ENCODE data around the gene TMEM135. TPM values are rescaled to one million over a fixed set of nuclear protein-coding genes. Genes with fewer than 3 reads are reported as not detected.
"Not testable (repeated sequence)": the region's sequence is repeated elsewhere in the genome, so short reads cannot be mapped to it uniquely, and the experiment has no call there.

TMEM135 gene
- polyA plus RNA-seq (2012; ENCODE audit: insufficient read depth, insufficient read length) = 20.5 TPM

DNA sequence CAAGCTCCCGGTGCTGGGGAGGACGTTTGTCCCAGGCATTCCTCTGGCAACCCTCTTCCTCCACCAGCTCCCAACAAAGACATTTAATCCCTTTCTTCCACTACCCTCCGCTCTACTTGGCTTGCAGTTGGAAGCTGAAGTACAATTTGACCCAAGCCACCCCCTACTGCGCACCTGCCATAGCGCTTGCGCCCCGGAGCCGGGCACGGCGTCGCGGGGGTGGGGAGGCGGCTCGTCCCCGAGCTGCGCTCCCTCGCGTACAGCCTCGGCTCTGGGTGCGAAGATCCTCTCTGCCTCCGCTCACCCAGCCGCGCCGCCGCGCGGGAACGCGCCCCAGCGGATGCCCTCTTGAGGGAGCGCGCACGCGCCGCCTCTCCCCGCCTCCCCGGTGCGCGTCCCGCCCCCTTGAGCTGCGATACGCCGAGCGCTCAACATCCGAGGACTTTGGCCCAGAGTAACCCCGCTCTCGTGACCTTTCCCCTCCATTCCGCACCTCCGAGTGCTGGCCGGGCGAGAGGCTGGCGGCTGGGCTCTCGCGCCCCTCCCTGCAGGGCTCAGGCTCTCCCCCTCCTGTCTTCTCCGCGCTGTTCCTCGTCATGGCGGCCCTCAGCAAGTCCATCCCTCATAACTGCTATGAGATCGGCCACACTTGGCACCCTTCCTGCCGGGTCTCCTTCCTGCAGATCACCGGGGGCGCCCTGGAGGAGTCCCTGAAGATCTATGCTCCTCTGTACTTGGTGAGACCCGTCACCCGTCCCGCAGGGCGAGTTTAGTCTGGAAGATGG is at the start of gene TMEM135:
Gene TMEM135, plus strand, starts transcription at position 485 of the 785 bp plus-strand sequence. Its CDS starts 112 bp downstream, at position 597.
- peak; percentile 91 for DNase-seq (ENCODE audit: low read depth, low spot score)

DNA sequence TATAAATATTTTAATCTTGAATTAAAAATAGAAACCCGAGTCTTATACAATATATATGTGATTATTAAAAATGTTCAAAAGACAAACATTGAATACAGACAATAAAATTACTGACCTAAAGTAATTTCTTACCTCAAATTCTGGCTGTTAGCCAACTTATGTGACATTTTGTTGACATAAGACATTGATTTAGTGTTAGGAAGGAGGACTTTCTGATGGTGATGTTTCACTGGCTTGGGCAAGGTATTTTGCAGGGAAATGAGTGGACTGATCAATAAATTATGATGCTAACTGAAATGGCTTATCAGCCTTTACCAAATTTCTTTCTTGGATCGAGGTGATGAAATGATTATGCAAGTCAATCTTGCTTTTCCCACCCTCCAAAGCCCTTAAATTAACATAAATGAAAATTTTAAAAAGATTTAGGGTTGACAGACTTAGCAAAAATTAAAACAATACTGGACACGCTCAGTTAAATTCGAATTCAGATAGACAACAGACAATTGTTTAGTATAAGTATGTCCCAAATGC is 49.3 kb upstream of the TMEM135 start:
- DNase-seq (ENCODE audit: low read depth, low spot score) = no peak
- no peak overlapping the region for H3K4me3 ChIP-seq (ENCODE audit: low read length)

More for the DNA sequence above, at the start of gene TMEM135:
- peak within 1 kb of the TSS; percentile 86 for H3K4me3 ChIP-seq (ENCODE audit: low read length)

DNA sequence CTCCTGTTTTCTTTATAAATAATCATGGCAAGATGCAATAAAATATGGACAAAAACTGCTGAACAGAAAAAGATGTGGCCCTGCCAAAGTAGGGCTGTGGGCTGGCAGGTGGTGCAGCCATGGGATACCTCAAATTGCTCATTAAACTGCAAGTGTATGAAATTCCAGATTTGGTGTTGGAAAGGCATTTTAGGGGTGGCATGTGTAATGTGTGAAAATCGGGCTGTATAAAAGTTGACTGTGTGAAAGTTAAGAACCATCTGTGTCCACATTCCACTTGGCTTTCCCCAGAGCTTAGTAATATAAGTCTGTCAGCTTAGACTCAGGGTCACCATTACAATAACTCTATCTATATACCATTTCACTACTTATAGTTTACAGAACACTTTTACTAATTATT is 47.7 kb upstream of the TMEM135 start:
- no peak for DNase-seq (ENCODE audit: low read depth, low spot score)
- no peak overlapping the region for H3K4me3 ChIP-seq (ENCODE audit: low read length)

DNA sequence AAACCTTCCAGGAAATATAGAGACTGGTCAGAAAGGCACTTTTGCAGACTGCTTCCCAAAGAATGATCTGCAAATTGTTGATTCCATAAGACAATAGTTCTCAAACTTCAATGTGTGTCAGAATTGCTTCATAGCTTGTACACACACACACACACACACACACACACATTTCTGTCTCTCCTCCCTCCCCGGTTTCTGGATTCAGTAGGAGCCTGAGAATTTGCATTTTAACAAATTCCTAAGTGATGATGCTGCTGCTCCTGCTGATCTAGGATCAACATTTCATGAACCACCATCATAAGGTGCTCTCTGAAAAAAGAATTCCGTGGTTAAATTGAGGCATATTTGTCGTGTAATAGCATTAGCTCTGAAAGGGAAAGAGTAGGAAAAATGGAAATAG is 47.2 kb upstream of the TMEM135 start:
- no peak for DNase-seq (ENCODE audit: low read depth, low spot score)
- H3K4me3 ChIP-seq (ENCODE audit: low read length) = no peak overlapping the region

DNA sequence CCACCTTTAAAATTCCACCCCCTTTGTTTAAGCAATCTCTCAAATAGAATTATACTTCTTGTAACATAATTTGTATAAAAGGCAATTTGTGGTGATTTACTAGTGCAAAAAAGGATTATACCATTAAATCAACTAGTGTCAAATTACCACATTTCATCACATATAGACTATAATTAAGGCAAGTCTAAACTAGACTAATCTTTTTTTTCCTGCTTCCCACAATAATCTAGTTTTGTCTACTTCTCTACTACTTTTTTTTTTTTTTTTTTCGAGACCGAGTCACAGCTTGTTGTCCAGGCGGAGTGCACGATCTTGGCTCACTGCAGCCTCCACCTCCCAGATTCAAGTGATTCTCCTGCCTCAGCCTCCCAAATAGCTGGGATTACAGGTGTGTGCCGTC is 46.4 kb upstream of the TMEM135 start:
- DNase-seq (ENCODE audit: low read depth, low spot score) = no peak
- H3K4me3 ChIP-seq (ENCODE audit: low read length) = no peak overlapping the region

DNA sequence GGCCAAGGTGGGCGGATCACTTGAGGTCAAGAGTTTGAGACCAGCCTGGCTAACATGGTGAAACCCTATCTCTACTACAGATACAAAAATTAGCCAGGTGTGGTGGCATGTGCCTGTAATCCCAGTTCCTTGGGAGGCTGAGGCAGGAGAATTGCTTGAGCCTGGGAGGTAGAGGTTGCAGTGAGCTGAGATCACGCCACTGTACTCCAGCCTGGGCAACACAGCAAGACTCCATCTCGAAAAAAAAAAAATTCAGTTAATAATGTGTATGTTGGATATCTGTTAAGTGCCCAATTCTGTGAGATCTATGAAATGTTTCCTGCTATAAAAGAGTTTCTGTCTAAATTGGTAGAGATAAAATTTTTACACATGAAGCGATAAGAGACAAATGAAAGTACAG is 45.4 kb upstream of the TMEM135 start:
- not testable (repeated sequence) for DNase-seq (ENCODE audit: low read depth, low spot score); H3K4me3 ChIP-seq (ENCODE audit: low read length)

DNA sequence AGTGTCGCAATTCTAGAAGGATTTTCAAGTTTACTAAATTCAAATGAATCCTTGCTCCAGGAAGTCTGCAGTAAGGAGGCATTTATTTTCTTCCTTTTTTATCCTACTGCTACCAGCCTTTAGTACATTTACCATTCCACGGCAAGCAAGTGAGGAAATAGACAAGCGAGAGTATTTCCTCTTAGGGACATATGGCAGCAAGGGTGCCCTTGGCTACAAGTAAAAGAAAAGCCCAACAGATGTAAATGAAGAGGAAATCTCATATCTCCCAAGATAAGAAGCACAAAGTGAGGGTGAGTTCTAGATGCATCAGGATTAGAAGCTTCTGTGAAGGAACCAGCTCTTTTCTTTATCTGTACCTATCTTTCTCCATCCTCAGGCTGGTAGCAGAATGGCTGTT is 44.7 kb upstream of the TMEM135 start:
- DNase-seq (ENCODE audit: low read depth, low spot score) = no peak
- no peak overlapping the region for H3K4me3 ChIP-seq (ENCODE audit: low read length)

DNA sequence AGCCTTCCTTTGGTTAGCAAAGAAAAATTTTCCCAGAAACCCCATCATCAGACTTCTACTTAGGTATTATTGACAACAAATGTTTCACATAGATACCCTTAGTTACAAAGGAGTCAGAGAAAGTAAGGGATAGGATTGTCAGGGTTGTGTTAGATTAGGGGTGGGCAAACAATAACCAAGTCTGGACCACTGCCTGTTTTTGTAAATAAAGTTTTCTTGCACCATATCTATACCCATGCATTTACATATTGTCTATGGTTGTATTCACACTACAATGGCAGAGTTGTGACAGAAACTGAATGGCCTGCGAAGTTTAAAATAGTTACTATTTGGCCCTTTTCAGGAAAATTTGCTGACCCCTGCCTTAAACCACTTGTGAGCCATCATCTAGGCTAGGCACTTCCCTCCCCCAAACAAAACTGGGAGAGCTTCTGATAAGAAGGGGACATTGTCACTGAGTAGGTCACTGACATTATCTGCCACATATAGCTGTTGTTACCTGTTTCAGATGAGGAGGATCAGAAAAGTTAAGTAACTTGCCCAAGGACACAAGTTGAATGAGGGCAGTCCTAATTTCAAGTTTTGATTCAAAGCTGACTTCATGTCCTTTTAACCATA is 40.7 kb upstream of the TMEM135 start:
- H3K4me3 ChIP-seq (ENCODE audit: low read length) = no peak overlapping the region
- no peak for DNase-seq (ENCODE audit: low read depth, low spot score)

DNA sequence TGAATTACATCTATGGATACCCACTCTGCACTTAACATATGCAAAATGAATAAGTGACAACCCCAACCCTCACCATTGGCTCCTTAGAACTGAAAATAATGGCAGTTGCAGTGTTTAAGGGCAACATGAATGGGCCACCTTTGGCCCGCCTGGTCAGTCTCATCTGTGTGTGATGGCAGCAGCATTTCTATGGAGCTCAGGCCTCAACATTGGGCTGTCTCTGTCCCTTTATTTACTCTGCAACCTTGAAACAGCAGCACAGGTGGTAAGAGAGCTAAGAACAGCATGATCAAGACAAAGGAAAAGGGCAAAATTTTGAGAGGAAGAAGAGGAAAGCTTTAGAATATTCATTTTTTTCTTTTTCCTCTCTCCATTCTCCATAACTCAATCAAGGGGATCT is 38.3 kb upstream of the TMEM135 start:
- no peak for DNase-seq (ENCODE audit: low read depth, low spot score)
- no peak overlapping the region for H3K4me3 ChIP-seq (ENCODE audit: low read length)

DNA sequence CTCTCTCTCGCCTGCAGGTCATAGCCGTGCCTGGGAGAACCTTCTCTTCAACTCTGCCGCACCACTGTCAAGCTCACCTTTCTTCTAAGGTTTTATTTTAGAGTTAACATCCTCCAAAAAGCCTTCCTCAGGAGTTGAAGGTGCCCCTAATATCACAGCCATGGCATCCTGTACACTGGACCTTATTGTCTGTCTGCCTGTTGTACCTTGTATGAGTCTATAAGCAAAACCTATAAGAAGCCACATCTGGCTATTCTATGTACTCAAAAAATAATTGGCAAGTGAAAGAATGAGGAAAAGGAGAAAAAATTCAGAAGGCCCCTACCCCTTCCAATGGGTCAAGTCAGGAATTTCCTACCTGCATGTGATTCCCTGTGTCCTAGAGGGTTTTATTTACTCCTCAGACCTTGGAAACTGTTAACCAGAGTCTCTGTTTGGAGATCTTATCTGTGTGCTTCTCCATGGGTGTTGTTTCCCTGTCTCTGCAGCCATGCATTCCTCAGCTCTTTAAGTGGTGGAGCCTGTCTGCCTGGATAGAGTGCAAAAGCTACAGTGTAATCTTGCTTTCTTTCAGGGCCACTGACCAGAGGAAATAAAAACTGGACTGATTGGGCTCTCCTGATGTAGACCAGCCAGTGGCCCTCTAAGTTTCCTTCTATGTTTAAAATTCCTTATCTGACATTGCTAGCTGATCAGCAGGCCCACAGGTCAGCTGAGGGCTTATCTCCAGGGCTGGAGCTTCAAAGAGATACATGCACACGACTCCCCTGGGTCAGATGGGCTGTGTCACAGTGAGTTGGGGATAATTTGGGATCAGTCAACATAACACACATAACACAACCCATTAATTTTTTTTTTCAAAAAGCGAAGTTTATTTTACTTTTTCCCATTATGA is 37.6 kb upstream of the TMEM135 start:
- H3K4me3 ChIP-seq (ENCODE audit: low read length) = no peak overlapping the region
- no peak for DNase-seq (ENCODE audit: low read depth, low spot score)

DNA sequence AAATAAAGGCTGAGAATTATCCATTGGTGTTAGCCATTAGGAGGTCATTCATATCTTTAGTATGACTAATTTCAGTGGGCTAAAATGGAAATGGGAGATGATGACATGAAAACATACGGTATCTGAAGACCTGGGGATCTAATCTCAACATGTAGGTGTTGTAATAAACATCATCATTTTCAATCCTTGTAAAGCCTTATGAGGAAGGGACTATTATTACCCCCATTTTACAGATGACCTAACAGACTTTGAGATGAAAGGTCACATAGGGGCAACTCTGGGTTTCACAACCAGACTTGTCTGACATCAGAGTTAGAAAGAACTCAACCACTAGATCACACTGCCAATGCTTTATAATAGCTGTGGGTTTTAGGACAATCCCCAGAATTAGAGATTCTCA is 34.8 kb upstream of the TMEM135 start:
- DNase-seq (ENCODE audit: low read depth, low spot score) = no peak
- H3K4me3 ChIP-seq (ENCODE audit: low read length) = no peak overlapping the region

DNA sequence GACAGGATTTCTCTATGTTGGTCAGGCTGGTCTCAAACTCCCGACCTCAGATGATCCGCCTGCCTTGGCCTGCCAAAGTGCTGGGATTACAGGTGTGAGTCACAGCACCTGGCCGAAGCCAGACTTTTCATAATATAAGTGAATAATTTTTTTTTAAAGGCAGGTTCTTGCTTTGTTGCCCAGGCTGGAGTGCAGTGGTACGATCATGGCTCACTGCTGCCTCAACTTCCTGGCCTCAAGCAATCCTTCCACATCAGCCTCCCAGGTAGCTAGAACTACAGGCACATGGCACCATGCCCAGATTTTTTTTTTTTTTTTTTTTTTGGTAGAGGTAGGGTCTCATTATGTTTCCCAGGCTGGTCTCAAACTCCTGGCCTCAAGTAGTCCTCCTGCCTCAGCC is 33.5 kb upstream of the TMEM135 start:
- not testable (repeated sequence) for H3K4me3 ChIP-seq (ENCODE audit: low read length); DNase-seq (ENCODE audit: low read depth, low spot score)

DNA sequence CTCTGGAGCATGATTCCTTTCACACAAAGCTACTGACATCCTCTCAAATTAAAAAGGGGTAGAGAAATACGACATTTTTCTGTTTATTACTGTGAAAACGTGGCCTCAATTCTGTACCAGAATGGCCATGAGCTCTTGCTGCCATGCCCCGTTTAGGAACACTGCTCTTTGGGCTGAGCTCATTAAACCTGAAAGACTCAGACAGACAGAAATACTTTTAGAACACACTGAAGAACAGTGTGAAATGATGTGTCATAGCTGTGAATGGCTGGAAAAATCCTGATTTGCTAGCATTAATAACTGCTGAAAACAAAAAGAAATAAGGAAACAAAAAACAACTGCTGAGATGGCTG is 32.2 kb upstream of the TMEM135 start:
- H3K4me3 ChIP-seq (ENCODE audit: low read length) = no peak overlapping the region

DNA sequence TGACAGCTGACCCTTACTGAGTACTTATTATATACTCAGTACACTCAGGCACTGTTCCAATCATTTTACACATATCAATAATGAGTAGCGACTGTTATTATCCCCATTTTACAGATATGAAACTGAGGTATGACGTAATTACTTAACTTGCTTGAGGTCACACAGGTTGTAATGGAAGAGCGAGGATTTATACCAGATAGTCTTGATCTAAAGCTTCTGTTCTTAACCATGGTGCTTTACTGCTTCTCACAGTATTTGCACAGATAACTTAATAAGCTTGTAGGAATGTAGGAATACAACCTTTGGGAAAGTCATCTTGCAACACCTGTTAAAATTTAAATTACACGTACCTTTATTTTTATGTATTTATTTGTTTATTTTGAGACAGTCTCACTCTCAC is 31.7 kb upstream of the TMEM135 start:
- no peak overlapping the region for H3K4me3 ChIP-seq (ENCODE audit: low read length)
- DNase-seq (ENCODE audit: low read depth, low spot score) = no peak

More for the DNA sequence above, 32.2 kb upstream of the TMEM135 start:
- no peak for DNase-seq (ENCODE audit: low read depth, low spot score)

DNA sequence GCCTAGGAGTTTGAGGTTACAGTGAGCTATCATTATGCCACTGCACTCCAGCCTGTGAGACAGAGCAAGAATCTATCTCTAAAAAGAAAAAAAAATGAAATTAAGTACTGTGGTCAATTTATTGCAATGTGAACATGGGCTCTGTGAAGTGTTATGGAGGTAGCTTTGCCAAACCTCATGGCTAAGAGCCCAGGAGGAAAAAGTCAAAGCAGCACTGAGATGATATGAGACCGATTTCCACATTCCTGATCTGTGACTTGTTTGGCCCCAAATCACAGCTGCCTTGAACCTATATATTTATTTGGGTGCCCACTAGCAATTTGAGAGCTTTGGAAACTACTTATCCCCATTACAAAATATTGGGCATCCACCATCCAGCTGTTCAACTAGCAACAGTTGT is 29.8 kb upstream of the TMEM135 start:
- H3K4me3 ChIP-seq (ENCODE audit: low read length) = no peak overlapping the region
- DNase-seq (ENCODE audit: low read depth, low spot score) = no peak

DNA sequence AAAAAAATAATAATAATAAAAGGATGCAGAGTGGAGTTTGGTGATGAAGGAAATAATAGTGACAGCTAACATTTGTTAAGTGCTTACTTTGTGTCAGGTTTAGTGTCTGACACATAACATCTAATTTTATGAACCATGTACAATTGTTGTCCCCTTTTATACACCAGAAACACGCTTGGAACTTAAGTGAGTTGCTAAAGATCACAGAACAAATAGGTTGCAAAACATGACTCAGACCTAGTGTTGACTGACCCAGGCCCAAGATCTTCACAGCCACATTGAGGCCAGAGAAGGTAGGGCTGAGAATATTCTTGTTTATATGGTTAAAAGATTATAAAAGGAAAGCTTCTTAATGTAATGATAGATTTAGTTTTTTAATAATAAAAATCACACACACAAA is 25.6 kb upstream of the TMEM135 start:
- H3K4me3 ChIP-seq (ENCODE audit: low read length) = no peak overlapping the region
- no peak for DNase-seq (ENCODE audit: low read depth, low spot score)

DNA sequence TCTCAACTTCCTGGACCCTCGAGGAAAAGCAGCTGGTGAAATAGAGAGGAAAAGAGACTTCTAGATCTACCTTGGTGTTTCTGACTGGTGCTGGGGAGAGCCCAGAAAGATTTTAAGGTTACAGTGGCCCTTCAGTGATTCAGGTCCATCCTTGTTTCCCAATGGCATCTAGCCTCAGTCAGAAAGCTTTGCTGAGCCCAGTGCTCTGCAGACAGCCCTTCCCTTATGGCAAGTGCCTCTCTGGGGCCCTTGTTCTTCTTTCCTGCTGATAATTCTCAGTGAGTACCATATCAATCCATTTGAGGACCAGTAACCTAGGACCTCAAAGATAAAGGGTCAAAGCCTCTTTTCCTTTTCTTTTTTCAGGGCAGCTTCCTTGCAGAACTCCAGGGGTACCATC is 25.1 kb upstream of the TMEM135 start:
- no peak for DNase-seq (ENCODE audit: low read depth, low spot score)
- no peak overlapping the region for H3K4me3 ChIP-seq (ENCODE audit: low read length)

DNA sequence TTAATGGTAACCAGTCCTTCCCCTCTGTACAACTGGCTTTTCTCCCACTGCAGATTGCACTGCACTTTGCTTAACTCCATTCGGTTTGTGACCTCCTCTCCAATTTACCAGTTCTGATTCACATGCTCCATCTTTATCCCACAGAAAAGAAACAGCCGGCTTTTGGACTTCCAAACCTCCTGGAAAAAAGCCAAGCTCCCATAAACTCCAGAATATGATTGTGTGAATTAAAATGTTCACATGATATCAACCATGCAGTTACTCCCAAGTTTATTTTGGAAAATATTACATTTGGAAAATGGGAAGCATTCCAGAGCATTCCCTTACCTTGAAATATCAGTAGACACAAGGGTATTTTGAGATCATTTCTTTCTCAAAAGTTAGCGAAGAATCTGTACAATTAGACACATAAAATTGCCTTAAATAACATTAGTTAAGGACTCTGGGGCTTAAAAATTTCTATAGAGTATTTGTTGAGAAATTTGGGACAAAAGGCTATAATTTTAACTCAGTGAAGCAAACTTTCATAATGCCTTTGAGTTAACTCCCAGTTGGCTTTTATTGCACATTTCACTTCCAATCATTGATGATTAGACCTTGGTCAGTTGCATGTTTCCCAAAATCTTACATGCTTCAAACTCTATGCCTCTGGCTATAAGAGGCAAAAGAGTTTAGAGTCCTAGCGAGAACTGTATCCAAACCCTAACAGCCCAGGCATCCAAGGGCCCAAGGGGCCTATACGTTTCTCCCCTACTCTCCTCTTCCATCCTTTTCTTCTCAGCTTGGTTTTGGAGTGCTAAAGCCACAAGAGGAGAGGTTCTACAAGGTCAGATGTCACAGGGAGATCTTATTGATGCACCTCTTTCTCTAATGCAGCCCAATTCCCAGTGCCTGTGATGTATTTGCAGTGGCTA is 23.6 kb upstream of the TMEM135 start:
- DNase-seq (ENCODE audit: low read depth, low spot score) = no peak

DNA sequence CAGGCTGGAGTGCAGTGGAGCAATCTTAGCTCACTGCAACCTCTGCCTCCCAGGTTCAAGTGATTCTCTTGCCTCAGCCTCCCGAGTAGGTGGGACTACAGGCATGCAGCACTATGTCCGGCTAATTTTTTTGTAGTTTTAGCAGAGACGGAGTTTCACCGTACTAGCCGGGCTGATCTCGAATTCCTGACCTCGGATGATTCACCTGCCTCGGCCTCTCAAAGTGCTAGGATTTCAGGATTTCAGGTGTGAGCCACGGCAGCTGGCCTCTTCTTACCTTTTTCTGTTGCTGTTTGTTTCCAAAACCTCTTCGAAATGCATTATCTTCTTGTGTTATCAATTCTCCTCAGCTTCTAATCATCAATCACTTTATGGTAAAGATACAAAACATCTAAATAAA is 22.1 kb upstream of the TMEM135 start:
- H3K4me3 ChIP-seq (ENCODE audit: low read length) = no peak overlapping the region
- no peak for DNase-seq (ENCODE audit: low read depth, low spot score)

More for the DNA sequence above, 23.6 kb upstream of the TMEM135 start:
- H3K4me3 ChIP-seq (ENCODE audit: low read length) = no peak overlapping the region
